HUES6 (cell line): ENCODE measurements around the gene SEC24D.

Experiments used
- H3K27ac ChIP-seq: 2 replicates; pipeline ENCODE4 v1.7.0; 2013; ENCODE audit warnings: low read depth, mild to moderate bottlenecking, low read length, inconsistent platforms
- H3K27me3 ChIP-seq: 2 replicates; pipeline ENCODE4 v1.6.1; 2013; ENCODE audit warnings: low read length; ENCODE audit not compliant: control insufficient read depth, insufficient read depth
- H3K36me3 ChIP-seq: 2 replicates; pipeline ENCODE4 v1.6.1; 2013; ENCODE audit warnings: low read length; ENCODE audit not compliant: control insufficient read depth, insufficient read depth
- H3K4me1 ChIP-seq: 2 replicates; pipeline ENCODE4 v1.6.1; 2013; ENCODE audit warnings: low read length; ENCODE audit not compliant: control insufficient read depth, insufficient read depth
- H3K4me3 ChIP-seq: 2 replicates; pipeline ENCODE4 v1.5.1; 2013; ENCODE audit warnings: low read depth, low read length
- H3K9ac ChIP-seq: one replicate; pipeline ENCODE4 v1.6.1; 2013; ENCODE audit warnings: mild to moderate bottlenecking, low read length
- H3K9me3 ChIP-seq: 2 replicates; pipeline ENCODE4 v1.6.1; 2013; ENCODE audit warnings: low read depth, low read length; ENCODE audit not compliant: control insufficient read depth, insufficient read depth

The SEC24D gene

DNA sequence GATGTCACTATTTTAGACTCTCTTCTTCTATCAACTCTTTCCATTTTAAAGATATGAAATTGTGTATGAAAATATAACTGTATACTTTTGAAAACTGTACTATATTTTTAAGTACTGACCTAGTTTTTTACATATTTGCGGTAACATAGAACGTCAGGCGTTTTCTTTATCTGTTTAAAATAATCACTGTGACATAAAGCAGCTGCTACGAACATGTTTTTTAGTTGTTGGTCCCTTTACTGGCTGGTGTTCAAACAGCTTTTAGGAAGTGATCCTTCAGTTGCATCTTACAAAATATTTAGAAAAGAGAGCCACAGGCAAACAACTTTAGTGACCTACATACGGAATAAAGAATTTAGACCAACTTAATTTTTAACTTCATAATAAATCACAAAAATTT is 77.6 kb downstream of the SEC24D start:
- Histone ChIP-seq H3K36me3 (peaks cover 60% of the 10 kb centered on the region), H3K4me3 (no peak overlapping the region), H3K4me1 (no peaks in the 10 kb centered on the region; the same call in 1 of the 2 replicates), H3K27me3 (no peaks in the 10 kb centered on the region), H3K9ac (no peak overlapping the region), H3K9me3 (no peaks in the 10 kb centered on the region), H3K27ac (no peak overlapping the region)

- H3K27ac ChIP-seq, result no peak overlapping the region
These were observed 78.1 kb downstream of the SEC24D start for GRCh38 chr4:118757761-118758251.

DNA sequence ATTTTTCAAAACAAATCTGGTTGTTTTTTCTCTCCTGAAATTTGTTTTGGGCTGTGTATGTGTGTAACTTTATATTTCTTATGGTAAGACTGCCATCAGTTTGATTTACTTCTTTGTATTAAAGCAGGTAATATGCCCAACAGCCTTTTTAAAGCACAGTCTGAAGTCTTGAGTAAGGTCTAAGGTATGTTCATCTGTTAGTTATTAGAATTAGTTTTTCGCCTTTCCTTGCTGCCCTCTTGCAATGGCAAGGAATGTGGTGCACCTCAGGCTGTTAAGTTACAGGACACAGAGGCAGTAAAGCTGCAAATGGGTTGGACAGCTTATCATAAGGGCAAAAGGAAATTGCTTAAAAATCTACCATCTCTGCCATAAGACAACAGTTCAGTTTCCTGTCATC is 79.0 kb downstream of the SEC24D start:
- Histone ChIP-seq H3K9ac (no peak overlapping the region), H3K9me3 (no peaks in the 10 kb centered on the region), H3K36me3 (peaks cover 57% of the 10 kb centered on the region), H3K4me3 (no peak overlapping the region), H3K27me3 (no peaks in the 10 kb centered on the region), H3K27ac (no peak overlapping the region), H3K4me1 (no peaks in the 10 kb centered on the region; the same call in 1 of the 2 replicates)

More at GRCh38 chr4:118757761-118758251, 78.1 kb downstream of the SEC24D start:
- Histone ChIP-seq H3K36me3 (peaks cover 56% of the 10 kb centered on the region), H3K4me3 (no peak overlapping the region), H3K27me3 (no peaks in the 10 kb centered on the region), H3K4me1 (no peaks in the 10 kb centered on the region; the same call in 1 of the 2 replicates), H3K9me3 (no peaks in the 10 kb centered on the region), H3K9ac (no peak overlapping the region)

DNA sequence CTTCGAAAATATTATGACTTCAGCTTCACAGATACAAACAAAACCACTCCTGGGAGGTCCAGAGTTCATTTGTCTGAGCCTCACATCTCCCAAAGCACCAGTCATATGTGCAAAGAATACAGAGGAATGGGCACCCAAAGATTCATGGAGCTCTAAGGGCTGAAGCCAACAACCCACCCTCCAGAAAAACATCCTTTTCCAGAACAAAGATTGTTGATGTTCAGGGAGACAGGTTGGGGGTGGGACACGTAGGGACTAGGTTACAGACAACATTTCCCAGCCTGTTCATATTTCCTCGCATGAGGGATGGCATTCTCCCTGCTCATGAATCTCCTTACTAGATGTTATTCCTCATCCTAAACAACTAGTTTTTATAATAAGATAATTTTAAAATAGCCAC is 79.5 kb downstream of the SEC24D start:
- no peak overlapping the region for H3K9ac ChIP-seq
- peaks cover 57% of the 10 kb centered on the region for H3K36me3 ChIP-seq
- no peaks in the 10 kb centered on the region for H3K9me3 ChIP-seq
- H3K27ac ChIP-seq, result no peak overlapping the region
- H3K4me3 ChIP-seq, result no peak overlapping the region
- no peaks in the 10 kb centered on the region for H3K27me3 ChIP-seq
- H3K4me1 ChIP-seq, result no peaks in the 10 kb centered on the region; the same call in 1 of the 2 replicates

DNA sequence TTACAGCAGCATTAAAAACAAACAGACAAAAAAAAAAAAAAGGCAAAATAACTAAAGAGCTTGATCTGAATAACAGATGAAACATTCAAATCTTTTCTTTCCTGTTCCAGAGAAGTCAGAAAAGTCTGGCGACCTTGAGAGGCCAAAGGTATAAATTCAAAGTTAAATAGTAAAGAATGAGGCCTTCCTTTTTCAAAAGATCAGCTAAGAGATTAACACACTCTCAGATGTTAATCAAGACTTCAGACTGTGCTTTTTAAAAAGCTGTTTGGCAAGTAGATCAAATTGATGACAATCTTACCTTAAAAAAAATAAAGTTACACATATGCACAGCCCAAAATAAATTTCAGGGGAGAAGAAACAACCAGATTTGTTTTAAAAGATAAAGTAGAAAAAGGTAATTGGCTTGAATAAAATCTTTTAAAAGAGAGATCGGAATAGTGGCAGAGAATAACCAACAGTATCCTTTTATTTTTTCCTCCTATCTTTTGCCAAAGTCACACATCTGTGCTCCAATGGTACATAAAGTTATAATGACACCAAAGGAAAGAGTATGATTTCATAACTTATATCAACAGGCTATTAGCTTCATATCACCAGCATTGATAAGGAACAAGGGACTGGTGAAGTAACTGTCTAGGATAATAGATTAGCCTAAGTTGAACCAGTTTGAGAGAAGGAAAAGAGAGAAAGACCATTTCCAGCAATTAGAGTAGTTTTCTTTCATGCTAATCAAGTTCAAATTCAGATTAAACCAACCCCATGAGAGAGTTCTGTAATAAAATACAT is 80.3 kb downstream of the SEC24D start:
- Histone ChIP-seq H3K27ac (no peak overlapping the region), H3K36me3 (peaks cover 58% of the 10 kb centered on the region), H3K9ac (no peak overlapping the region), H3K4me3 (no peak overlapping the region), H3K9me3 (no peaks in the 10 kb centered on the region), H3K27me3 (no peaks in the 10 kb centered on the region), H3K4me1 (no peaks in the 10 kb centered on the region; the same call in 1 of the 2 replicates)

DNA sequence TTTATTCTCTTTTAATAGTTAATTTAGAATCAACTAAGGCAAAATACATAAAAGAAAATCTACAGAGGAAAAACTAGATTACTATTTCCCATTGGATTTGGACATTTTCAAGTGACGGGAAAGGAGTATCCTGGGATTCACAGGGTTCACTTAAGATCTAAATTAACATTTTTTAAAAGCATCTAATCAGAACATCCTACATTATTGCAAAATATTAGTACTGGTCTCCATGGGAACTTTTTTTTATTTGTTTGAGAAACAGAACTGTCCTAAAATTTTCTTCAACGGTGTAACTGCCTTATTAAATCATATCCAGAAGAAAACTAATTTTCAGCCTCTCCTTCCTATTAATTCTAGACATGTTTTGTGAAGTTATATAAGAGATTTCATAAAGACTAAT is 81.0 kb downstream of the SEC24D start:
- Histone ChIP-seq H3K4me3 (no peak overlapping the region), H3K27ac (no peak overlapping the region), H3K9ac (no peak overlapping the region), H3K36me3 (peaks cover 60% of the 10 kb centered on the region), H3K4me1 (no peaks in the 10 kb centered on the region; the same call in 1 of the 2 replicates), H3K9me3 (no peaks in the 10 kb centered on the region), H3K27me3 (no peaks in the 10 kb centered on the region)

- no peak overlapping the region for H3K9ac ChIP-seq
- no peak overlapping the region for H3K27ac ChIP-seq
- H3K9me3 ChIP-seq, result no peaks in the 10 kb centered on the region
- peaks cover 71% of the 10 kb centered on the region for H3K36me3 ChIP-seq
- H3K27me3 ChIP-seq, result no peaks in the 10 kb centered on the region
- H3K4me1 ChIP-seq, result no peaks in the 10 kb centered on the region; the same call in 1 of the 2 replicates
- no peak overlapping the region for H3K4me3 ChIP-seq
These were observed 82.2 kb downstream of the SEC24D start for GRCh38 chr4:118753685-118754084.

GRCh38 chr4:118753096-118753495 is 82.8 kb downstream of the SEC24D start:
- Histone ChIP-seq H3K9ac (no peak overlapping the region), H3K36me3 (peaks cover 74% of the 10 kb centered on the region), H3K27ac (no peak overlapping the region)

GRCh38 chr4:118752551-118752950 is 83.4 kb downstream of the SEC24D start:
- Histone ChIP-seq H3K9me3 (no peaks in the 10 kb centered on the region), H3K27me3 (no peaks in the 10 kb centered on the region), H3K4me1 (no peaks in the 10 kb centered on the region; the same call in 1 of the 2 replicates), H3K36me3 (peaks cover 71% of the 10 kb centered on the region), H3K4me3 (no peak overlapping the region), H3K9ac (no peak overlapping the region), H3K27ac (no peak overlapping the region)

More at GRCh38 chr4:118753096-118753495, 82.8 kb downstream of the SEC24D start:
- Histone ChIP-seq H3K27me3 (no peaks in the 10 kb centered on the region), H3K4me3 (no peak overlapping the region), H3K9me3 (no peaks in the 10 kb centered on the region), H3K4me1 (no peaks in the 10 kb centered on the region; the same call in 1 of the 2 replicates)

DNA sequence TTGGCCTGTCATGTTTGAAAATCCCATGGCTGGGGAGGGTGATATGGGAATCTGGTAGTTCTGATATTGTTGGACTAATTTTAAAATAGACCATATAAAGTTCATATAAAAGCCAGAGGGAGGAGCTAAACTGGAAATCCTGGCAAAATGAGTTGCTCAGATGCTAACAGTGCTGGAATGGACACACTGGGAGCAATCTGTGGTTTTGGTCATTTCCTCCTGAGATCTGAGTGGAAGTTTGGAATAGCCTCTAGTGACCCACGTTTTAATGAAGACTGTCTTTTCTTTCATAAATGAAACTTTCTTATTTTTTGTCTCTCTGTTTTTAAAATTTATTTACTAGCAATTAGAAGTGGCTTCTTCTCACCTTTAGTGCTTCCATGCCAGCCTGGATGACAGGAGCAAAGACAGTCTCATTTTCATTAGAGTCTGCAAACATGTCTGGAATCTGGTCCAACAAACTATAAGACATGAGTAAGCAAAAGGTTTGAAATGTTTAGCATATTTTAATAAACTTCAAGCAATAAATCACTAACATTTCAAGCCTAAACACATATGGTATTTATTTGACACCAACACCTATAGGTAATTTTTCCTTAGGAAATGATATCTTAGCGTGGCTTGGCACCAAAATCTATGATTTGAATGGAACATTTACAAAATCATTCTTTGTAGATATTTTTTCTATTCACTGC is 84.2 kb downstream of the SEC24D start:
- Histone ChIP-seq H3K4me1 (no peaks in the 10 kb centered on the region; the same call in 1 of the 2 replicates), H3K36me3 (peaks cover 66% of the 10 kb centered on the region), H3K9me3 (no peaks in the 10 kb centered on the region), H3K9ac (no peak overlapping the region), H3K27ac (no peak overlapping the region), H3K4me3 (no peak overlapping the region), H3K27me3 (no peaks in the 10 kb centered on the region)
